HG02970 (cell line): ENCODE measurements around the gene SLC25A1.

Source experiments
- ATAC-seq: cut with Tn5 transposase; IDR thresholded peaks from one replicate; pipeline ENCODE4 v1.9.1; 2021; ENCODE audit warnings: mild to moderate bottlenecking, moderate library complexity, moderate number of reproducible peaks; ENCODE audit not compliant: unreplicated experiment, low FRiP score

SLC25A1 gene

DNA sequence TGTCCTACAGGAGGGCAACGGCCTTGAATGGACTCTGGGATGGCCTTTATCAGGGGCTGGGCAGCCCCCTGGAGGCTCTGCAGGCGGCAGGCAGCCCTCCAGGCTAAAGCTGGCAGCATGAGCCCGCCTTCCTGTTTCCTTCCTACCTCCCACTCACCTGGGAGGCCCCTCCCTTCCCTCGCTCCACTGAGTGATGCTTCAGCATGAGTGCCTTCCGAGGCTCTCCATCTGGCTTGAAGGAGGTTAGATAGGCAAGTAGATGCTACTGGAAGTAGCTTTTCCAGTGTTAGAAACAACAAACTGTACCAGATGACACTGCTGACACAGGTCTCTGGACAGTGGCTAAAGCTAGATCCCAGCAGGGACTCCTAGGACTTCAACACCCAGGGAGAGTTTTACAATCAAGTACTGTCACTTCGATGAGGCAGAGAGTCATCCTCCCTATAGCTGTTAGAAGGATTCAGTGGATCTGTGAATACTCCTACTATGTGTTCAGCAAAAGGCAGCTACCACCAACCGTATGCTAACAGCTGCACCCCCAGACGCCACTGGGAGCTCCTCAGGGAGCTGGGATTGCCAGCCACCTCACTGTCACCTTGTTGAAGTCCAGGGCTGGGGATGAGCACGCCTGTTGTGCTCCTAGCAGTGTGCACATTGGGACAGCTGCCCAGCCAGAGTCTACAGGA is 4.1 kb upstream of the SLC25A1 start:
- no peak for ATAC-seq

GRCh38 chr22:19181786-19182471 is 3.4 kb upstream of the SLC25A1 start:
- ATAC-seq: no peak

DNA sequence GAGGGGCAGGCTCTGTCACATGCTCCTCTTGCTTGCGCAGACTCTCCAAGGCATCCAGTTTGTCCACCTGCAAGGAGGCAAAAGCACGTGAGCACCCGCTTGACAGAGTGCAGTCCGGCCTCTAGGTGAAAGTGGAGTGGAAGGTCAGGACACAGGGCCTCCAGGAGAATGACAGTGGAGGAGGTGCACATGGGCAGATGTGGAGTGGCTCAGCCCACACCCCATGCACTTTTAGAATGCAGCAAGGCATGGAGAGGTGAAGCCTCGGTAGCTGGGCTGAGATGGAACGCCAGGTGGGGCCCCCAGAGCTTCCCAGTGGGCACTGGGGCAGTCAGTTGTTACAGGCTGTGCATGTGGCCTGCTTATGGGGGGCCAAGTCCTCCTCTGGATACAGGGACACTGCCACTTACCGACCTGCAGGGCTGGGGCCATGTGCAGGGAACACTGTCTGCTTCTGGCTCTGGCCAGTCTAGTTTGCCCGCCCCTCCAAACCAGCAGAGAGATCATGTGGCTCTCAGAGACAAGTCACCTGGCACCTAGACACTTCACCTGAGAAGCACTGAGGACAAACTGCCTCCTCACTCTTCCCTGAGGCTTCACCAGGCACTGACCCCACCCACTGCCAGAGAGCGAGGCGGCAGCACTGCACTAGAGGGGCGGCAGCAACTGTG is 2.3 kb upstream of the SLC25A1 start:
- ATAC-seq: no peak

- no peak for ATAC-seq
These were observed 1.7 kb upstream of the SLC25A1 start for GRCh38 chr22:19180234-19180633.

DNA sequence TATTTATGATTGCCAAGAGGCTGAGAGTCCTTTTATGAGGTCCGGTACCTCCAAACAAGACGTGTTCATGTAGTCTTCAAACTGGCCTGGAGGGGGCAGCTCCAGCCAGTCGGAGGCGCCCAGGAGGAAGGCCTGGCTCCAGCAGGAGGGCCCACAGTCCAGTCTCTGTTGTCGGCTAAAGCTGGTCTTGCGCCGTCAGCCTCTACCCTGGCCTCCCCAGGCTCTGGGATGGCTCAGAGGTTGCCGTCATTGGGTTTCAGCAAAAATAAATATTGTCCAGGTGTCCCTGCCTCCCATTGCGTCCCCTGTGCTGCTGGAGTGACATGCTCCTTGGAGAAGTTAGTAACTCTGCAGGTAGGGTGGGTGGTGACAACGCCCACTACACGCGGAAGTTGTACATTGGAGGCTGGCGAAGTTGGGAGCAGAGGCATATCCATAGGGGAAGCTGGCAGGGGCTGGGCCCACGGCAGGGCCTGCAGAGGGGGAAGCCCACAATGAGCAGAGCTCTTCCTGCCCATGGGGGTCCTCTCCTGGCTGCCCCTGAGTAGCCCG is 1.0 kb upstream of the SLC25A1 start:
- no peak for ATAC-seq

DNA sequence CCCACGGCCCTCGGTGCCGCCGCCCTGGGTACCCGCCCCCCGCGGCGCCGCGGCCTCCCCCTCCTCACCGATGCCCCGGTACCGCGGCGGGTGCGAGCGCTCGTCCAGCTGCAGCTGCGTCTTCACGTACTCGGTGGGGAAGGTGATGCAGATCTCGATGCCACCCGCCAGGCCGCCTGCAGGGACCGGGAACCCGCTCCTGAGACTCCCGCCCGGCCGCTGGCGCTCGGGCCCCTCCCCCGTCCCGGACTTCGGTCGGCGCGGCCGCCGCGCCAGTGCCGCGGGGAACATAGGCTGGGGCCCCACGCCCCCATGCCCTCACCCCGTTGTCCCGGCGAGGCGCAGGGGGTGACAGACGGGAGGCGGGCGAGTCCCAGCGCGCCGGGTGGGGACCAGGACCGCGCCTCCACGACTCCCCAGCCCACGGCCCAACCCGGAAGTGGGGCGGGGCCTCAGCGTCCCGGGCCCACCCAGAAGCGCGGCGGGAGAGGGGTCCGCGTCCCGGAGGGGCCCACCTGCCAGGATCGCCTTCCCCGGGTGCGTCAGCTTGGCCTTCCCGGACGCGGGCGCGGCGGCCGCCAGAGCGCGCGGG is 375 bp downstream of the SLC25A1 start:
- peak; percentile 37 for ATAC-seq

GRCh38 chr22:19177164-19178064 is 1.1 kb downstream of the SLC25A1 start:
- no peak for ATAC-seq

- ATAC-seq: no peak
These were observed 1.8 kb downstream of the SLC25A1 start for GRCh38 chr22:19176732-19177131.

DNA sequence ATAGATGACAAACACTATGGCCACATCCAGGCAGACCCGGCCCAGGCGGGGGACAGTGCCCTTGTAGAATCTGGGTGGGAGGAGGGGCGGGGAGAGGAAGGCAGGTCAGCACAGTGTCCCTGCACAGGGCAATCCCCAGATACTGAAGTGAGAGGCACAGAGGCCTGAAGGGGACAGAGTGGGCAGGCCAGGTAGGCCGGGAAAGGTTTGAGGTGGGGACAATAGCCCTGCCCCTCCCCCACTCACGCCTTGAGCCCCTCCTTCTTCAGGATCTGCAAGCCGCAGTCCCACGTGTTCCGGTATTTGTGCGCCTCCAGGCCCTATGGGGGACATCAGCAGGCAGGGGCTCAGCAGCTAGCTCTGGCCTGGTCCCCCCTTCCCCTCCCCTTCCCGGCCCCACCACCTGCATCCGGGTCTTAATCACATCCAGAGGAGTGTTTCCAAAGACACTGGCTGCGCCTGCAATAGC is 2.3 kb downstream of the SLC25A1 start:
- no peak for ATAC-seq

- no peak for ATAC-seq
These were observed 2.8 kb downstream of the SLC25A1 start for GRCh38 chr22:19175602-19176174.

- no peak for ATAC-seq
These were observed 3.4 kb downstream of the SLC25A1 start for GRCh38 chr22:19175026-19175601.

DNA sequence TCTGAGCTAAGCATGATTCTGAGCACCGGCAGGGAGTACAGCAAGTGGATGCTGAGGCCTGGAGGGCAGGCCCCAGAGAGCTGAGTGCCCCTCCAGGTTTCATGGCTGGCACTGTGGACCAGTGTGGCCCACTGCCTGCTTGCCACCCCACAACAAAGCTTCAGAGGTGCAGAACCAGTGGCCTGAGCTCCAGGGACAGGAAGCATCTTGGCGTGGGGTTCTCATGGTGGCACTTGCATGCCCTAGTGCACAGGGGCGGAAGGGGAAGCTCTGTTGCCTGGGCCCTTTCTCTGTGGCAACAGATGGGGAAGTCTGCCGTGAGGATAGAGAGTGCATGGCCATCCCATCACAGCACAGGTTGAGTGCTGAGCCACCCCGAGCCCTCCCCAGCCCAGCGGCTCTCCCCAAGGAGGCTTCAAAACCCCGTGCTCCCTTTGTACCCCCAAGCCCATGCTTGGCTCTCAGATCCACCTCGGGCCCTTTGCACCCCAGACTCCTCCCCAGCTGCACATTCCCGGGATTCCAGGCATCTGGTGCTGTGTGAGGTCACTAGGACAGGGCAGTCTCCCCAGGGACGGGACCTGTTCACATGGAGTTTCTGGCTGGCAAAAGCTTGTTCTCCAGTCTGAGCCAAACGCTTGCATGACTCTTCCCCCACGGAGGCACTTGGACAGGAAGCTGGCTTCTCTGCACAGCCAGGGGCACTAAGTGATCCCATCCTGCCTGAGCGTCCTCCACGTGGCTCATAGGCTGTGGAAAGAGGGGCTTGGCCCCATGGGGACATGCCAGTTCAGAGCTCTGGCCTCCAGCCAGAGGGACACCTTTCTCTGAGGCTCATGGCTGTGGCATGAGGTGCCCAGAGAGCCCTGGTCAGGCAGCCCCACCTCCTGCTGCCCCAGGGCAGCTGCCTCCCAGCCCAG is 4.2 kb downstream of the SLC25A1 start:
- ATAC-seq: no peak

DNA sequence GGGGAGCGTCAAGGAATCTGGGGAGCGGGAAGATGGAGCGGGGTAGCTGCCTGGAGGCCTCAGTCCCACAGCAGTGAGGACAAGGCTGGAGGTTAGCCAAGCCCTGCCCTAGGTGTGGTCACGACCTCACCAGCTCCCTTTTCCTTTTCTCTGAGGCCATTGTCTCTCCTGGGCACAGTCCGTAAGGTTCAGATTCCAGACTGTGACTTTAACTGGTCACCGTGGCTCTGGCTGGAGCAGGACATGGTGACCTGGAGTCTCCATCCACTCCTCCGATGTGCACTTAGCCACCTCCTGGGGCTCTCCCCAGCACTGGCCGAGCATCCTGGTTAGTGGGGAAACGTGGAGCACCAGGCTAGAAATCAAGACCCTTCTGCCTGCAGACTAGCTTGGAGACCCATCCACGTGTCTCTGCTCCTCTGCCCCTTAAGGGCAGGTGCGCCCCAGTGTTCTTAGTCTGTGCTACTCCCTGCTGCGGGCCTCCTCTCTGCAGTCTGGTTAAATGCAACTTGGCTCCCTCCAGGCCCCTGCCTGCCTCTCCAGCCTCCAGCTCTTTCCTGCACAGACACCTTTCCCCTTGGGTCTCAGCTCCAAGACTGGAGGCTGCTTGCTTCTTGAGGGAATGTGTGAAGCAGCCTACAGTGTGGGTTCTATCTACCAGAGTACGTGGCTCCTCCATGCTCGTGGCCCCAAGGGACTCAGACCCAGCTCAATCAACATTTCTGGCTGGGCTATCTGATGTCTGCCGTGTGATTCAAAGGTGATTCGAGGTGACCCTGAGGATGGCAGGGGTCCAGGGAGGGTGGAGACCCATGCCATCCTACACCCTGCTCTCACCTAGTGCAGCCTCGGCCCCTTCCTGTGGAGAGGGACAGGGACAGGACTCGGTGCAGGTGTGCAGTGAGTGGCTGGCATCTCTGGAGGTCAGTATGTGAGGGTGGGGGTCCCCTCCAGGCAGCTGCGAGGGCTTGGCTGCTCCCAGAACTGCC is 5.2 kb downstream of the SLC25A1 start:
- ATAC-seq: no peak

DNA sequence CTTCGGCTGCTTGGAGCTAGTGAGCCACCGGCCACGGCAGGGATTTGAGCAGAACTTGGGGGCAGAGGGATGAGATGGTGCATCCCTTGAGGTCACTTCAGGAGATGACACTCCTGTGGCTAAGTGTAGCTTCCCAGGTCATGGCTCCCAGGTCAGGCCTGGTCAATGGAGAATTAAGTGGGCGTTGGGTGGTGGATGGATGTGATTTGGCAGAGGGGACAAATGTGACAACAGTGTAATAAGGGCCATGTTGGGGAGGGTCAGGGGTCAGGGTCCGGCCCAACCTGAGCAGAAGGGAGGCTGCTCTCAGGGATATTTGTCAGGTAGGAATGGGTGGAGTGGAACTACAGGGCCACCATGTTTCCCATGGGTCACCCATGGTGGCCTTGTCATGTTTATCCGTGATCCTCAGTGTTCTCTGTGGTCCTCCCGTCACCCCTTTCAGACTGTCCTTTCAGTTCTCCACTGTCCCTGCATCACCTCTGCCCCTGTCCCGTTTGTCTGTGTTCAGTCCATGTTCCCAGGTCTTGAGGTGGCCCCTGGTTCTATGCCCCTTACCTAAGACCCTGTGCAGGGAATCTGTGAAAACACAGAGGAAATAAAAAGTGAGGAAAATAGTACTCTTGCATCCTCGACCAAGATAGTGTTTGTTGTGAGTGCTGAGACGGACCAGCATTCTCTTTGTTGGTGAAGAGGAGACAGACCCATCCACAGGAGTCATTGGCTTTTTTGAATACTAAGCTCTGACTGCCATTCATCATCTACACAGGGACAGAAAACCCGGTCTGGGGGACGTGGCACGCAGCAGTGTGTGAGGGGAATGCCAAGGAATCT is 6.1 kb downstream of the SLC25A1 start:
- no peak for ATAC-seq

DNA sequence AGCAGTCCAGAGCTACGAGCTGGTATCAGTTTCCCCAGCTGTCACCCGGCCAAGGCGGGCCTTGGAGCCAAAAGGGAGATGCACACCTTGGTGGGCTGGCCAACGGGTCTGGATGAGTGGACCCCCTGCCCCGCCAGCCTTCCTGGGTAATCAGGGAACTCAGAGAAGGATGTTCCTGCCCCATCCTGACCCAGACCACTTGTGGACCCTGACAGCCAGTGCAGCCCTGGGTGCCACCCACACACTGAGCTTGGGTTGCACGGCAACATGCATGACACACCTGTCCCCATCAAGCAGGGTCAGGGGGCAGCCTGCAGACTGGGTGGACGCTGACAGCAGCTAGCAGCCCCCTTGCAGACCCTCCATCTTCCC is 8.6 kb downstream of the SLC25A1 start:
- no peak for ATAC-seq
